Neuron (in vitro differentiated cells): ENCODE measurements around the gene CNGB1.

Source experiments
- H2AFZ ChIP-seq: one replicate; pipeline ENCODE4 v1.6.1; 2013; ENCODE audit warnings: low read depth, mild to moderate bottlenecking, inconsistent platforms, low read length, moderate library complexity
- H3K27me3 ChIP-seq: one replicate; pipeline ENCODE4 v1.6.1; 2013; ENCODE audit warnings: low read length; ENCODE audit not compliant: insufficient read depth
- H3K36me3 ChIP-seq: one replicate; pipeline ENCODE4 v1.6.1; 2013; ENCODE audit warnings: low read length; ENCODE audit not compliant: insufficient read depth
- H3K4me1 ChIP-seq: one replicate; pipeline ENCODE4 v1.6.1; 2013; ENCODE audit warnings: low read length; ENCODE audit not compliant: insufficient read depth
- H3K4me3 ChIP-seq: 2 replicates; pipeline ENCODE4 v1.5.1; 2013; ENCODE audit warnings: mild to moderate bottlenecking, low read length, moderate library complexity
- H3K9me3 ChIP-seq: one replicate; pipeline ENCODE4 v1.6.1; 2013; ENCODE audit warnings: low read length

Gene CNGB1

GRCh38 chr16:58000706-58001676 is 30.1 kb upstream of the CNGB1 start, which contains the start of gene USB1:
Gene USB1 (plus strand): TSS chr16:58001407. CDS start chr16:58001484, 77 bp downstream.
- peaks cover 42% of the 10 kb centered on the region for H3K36me3 ChIP-seq
- no peaks in the 10 kb centered on the region for H3K27me3 ChIP-seq
- no peaks in the 10 kb centered on the region for H3K9me3 ChIP-seq
- H3K4me3 ChIP-seq: peak within 1 kb of the TSS; percentile 66
- peak within 1 kb of the TSS; percentile 77 for H2AFZ ChIP-seq
- peaks cover 23% of the 10 kb centered on the region for H3K4me1 ChIP-seq

GRCh38 chr16:57999971-58000705 is 29.2 kb upstream of the CNGB1 start, which contains the start of gene ZNF319:
Gene ZNF319 (minus strand): TSS chr16:58000672. CDS start chr16:57998265, 2,407 bp downstream.
- H2AFZ ChIP-seq: peak within 1 kb of the TSS; percentile 77
- H3K36me3 ChIP-seq: peaks cover 44% of the 10 kb centered on the region
- no peaks in the 10 kb centered on the region for H3K27me3 ChIP-seq
- peaks cover 23% of the 10 kb centered on the region for H3K4me1 ChIP-seq
- peak within 1 kb of the TSS; percentile 66 for H3K4me3 ChIP-seq
- H3K9me3 ChIP-seq: no peaks in the 10 kb centered on the region

GRCh38 chr16:57999366-57999970 is 28.5 kb upstream of the CNGB1 start:
- Histone ChIP-seq H3K9me3 (no peaks in the 10 kb centered on the region), H2AFZ (peak overlapping the region; percentile 44), H3K27me3 (no peaks in the 10 kb centered on the region), H3K36me3 (peaks cover 46% of the 10 kb centered on the region), H3K4me1 (peaks cover 23% of the 10 kb centered on the region), H3K4me3 (peak overlapping the region; percentile 66)

- H3K9me3 ChIP-seq: no peaks in the 10 kb centered on the region
- H3K4me1 ChIP-seq: peaks cover 23% of the 10 kb centered on the region
- H3K36me3 ChIP-seq: peaks cover 51% of the 10 kb centered on the region
- no peaks in the 10 kb centered on the region for H3K27me3 ChIP-seq
- no peak overlapping the region for H2AFZ ChIP-seq
- H3K4me3 ChIP-seq: peak overlapping the region; percentile 66
Measured at GRCh38 chr16:57998992-57999365, 28.1 kb upstream of the CNGB1 start.

GRCh38 chr16:57998486-57998885 is 27.6 kb upstream of the CNGB1 start:
- H3K4me3 ChIP-seq: no peak overlapping the region
- no peaks in the 10 kb centered on the region for H3K9me3 ChIP-seq
- H3K4me1 ChIP-seq: peaks cover 23% of the 10 kb centered on the region
- H2AFZ ChIP-seq: no peak overlapping the region
- no peaks in the 10 kb centered on the region for H3K27me3 ChIP-seq
- peaks cover 48% of the 10 kb centered on the region for H3K36me3 ChIP-seq

GRCh38 chr16:57997528-57998265 is 26.8 kb upstream of the CNGB1 start:
- H3K9me3 ChIP-seq: no peaks in the 10 kb centered on the region
- no peak overlapping the region for H3K4me3 ChIP-seq
- H2AFZ ChIP-seq: no peak overlapping the region
- H3K4me1 ChIP-seq: peaks cover 21% of the 10 kb centered on the region
- H3K27me3 ChIP-seq: no peaks in the 10 kb centered on the region
- H3K36me3 ChIP-seq: peaks cover 41% of the 10 kb centered on the region

GRCh38 chr16:57997176-57997527 is 26.2 kb upstream of the CNGB1 start:
- no peak overlapping the region for H2AFZ ChIP-seq
- no peaks in the 10 kb centered on the region for H3K9me3 ChIP-seq
- H3K27me3 ChIP-seq: no peaks in the 10 kb centered on the region
- H3K36me3 ChIP-seq: peaks cover 36% of the 10 kb centered on the region
- H3K4me1 ChIP-seq: peaks cover 19% of the 10 kb centered on the region
- H3K4me3 ChIP-seq: no peak overlapping the region

GRCh38 chr16:57996406-57997175 is 25.7 kb upstream of the CNGB1 start:
- H3K27me3 ChIP-seq: no peaks in the 10 kb centered on the region
- peaks cover 15% of the 10 kb centered on the region for H3K4me1 ChIP-seq
- no peak overlapping the region for H3K4me3 ChIP-seq
- peaks cover 36% of the 10 kb centered on the region for H3K36me3 ChIP-seq
- no peak overlapping the region for H2AFZ ChIP-seq
- no peaks in the 10 kb centered on the region for H3K9me3 ChIP-seq

- H3K36me3 ChIP-seq: peaks cover 36% of the 10 kb centered on the region
- H3K4me3 ChIP-seq: no peak overlapping the region
- H3K4me1 ChIP-seq: peaks cover 13% of the 10 kb centered on the region
- H2AFZ ChIP-seq: no peak overlapping the region
- no peaks in the 10 kb centered on the region for H3K27me3 ChIP-seq
- H3K9me3 ChIP-seq: no peaks in the 10 kb centered on the region
Measured at GRCh38 chr16:57995721-57996405, 24.9 kb upstream of the CNGB1 start.

GRCh38 chr16:57994778-57995177 is 23.9 kb upstream of the CNGB1 start:
- Histone ChIP-seq H3K4me3 (no peak overlapping the region), H3K27me3 (no peaks in the 10 kb centered on the region), H3K4me1 (peaks cover 11% of the 10 kb centered on the region), H2AFZ (no peak overlapping the region), H3K9me3 (no peaks in the 10 kb centered on the region), H3K36me3 (peaks cover 36% of the 10 kb centered on the region)

GRCh38 chr16:57994361-57994760 is 23.4 kb upstream of the CNGB1 start:
- Histone ChIP-seq H3K4me1 (peaks cover 7% of the 10 kb centered on the region), H3K27me3 (no peaks in the 10 kb centered on the region), H3K36me3 (peaks cover 36% of the 10 kb centered on the region), H3K4me3 (no peak overlapping the region), H2AFZ (no peak overlapping the region), H3K9me3 (no peaks in the 10 kb centered on the region)
